ENCODE results near the gene KCNIP4.

The KCNIP4 gene

GRCh38 chr4:21507439-21507838, 441.1 kb downstream of the KCNIP4 start:
- DNase-seq (ENCODE audit: low read depth): no peak
- H3K4me3 ChIP-seq (ENCODE audit: low read depth, low read length): no peak overlapping the region
- peak; percentile 18 for TF ChIP-seq CTCF (IDR thresholded peaks at IDR 0.05; ENCODE audit: low read depth, low read length, missing control alignments)

GRCh38 chr4:21490682-21491081, 457.9 kb downstream of the KCNIP4 start:
- DNase-seq (ENCODE audit: low read depth): no peak
- TF ChIP-seq CTCF (IDR thresholded peaks at IDR 0.05; ENCODE audit: low read depth, low read length, missing control alignments): no peak
- H3K4me3 ChIP-seq (ENCODE audit: low read depth, low read length): no peak overlapping the region

- TF ChIP-seq CTCF (IDR thresholded peaks at IDR 0.05; ENCODE audit: low read depth, low read length, missing control alignments): no peak
- no peak for DNase-seq (ENCODE audit: low read depth)
- no peak overlapping the region for H3K4me3 ChIP-seq (ENCODE audit: low read depth, low read length)
Measured at GRCh38 chr4:21476757-21477156, 471.8 kb downstream of the KCNIP4 start.

- no peak for DNase-seq (ENCODE audit: low read depth)
- no peak overlapping the region for H3K4me3 ChIP-seq (ENCODE audit: low read depth, low read length)
- no peak for TF ChIP-seq CTCF (IDR thresholded peaks at IDR 0.05; ENCODE audit: low read depth, low read length, missing control alignments)
Measured at GRCh38 chr4:21474195-21474594, 474.4 kb downstream of the KCNIP4 start.

GRCh38 chr4:21470535-21470934, 478.0 kb downstream of the KCNIP4 start:
- H3K4me3 ChIP-seq (ENCODE audit: low read depth, low read length): no peak overlapping the region

GRCh38 chr4:21469438-21470300, 478.9 kb downstream of the KCNIP4 start:
- TF ChIP-seq CTCF (IDR thresholded peaks at IDR 0.05; ENCODE audit: low read depth, low read length, missing control alignments): peak; percentile 32
- no peak for DNase-seq (ENCODE audit: low read depth)

More at GRCh38 chr4:21470535-21470934, 478.0 kb downstream of the KCNIP4 start:
- TF ChIP-seq CTCF (IDR thresholded peaks at IDR 0.05; ENCODE audit: low read depth, low read length, missing control alignments): no peak
- DNase-seq (ENCODE audit: low read depth): no peak

GRCh38 chr4:21467551-21467950, 481.0 kb downstream of the KCNIP4 start:
- TF ChIP-seq CTCF (IDR thresholded peaks at IDR 0.05; ENCODE audit: low read depth, low read length, missing control alignments): no peak
- H3K4me3 ChIP-seq (ENCODE audit: low read depth, low read length): no peak overlapping the region
- DNase-seq (ENCODE audit: low read depth): no peak

More at GRCh38 chr4:21469438-21470300, 478.9 kb downstream of the KCNIP4 start:
- no peak overlapping the region for H3K4me3 ChIP-seq (ENCODE audit: low read depth, low read length)
